K562 (cell line): Measurements from ENCODE around the gene IL15. TPM values are rescaled to one million over a fixed set of nuclear protein-coding genes. Genes with fewer than 3 reads are reported as not detected.

Source experiments
- ATAC-seq: fragments of 200-7000 bp; cut with Tn5 transposase; 3 replicates; pipeline ENCODE4 v1.9.1; 2020; ENCODE audit warnings: moderate library complexity
- BruUV-seq: library from RNA; stranded (reverse); fragments of 400-500 nt; replicated peaks from 2 replicates; lab custom pipeline; 2021; lab: Mats Ljungman, UMichigan
- CTCF ChIA-PET: fragments of 300-600 bp; formaldehyde crosslinking; extraction: SDS; loops from one replicate; lab custom pipeline; 2021; ENCODE audit warnings: low intra/inter-chr PET ratio; lab: Yijun Ruan, JAX
- POLR2A ChIA-PET: fragments of 300-600, 350-650 bp; sonication (Branson Sonifier 250); formaldehyde crosslinking; extraction: SDS; loops from one replicate; lab custom pipeline; 2021; ENCODE audit warnings: antibody characterized with exemption, inconsistent platforms; lab: Yijun Ruan, JAX
- DNase-seq, 4 experiments: peaks; one replicate each; pipeline versions ENCODE4 v3.0.0 to v3.0.0-alpha.2; 2011 to 2018; ENCODE audit warnings: low spot score in 3 of 4, mixed read lengths in 3 of 4; ENCODE audit errors: extremely low read depth in 1 of 4
- FAIRE-seq: peaks from 2 replicates; lab custom pipeline; 2011; peaks lifted over from hg19 to GRCh38; lab: Jason Lieb, UNC
- H2AFZ ChIP-seq: 2 replicates; pipeline ENCODE4 v1.6.0; 2011; ENCODE audit warnings: low read depth, low read length, control low read depth, inconsistent platforms
- H3K27ac ChIP-seq: fragments of 200-600 bp; 3 replicates; pipeline ENCODE4 v1.8.0; 2011; ENCODE audit warnings: low read depth, mild to moderate bottlenecking, control low read depth, inconsistent platforms, low read length, moderate library complexity, mixed read lengths; ENCODE audit errors: extremely low read depth
- H3K27me3 ChIP-seq, 2 experiments: fragments of 300-600 bp in 1 of 2; 2 replicates in 1 of 2; 3 replicates in 1 of 2; pipeline versions ENCODE4 v1.6.0 to v1.8.0; 2011; ENCODE audit warnings: inconsistent platforms in 2 of 2, low read length in 2 of 2, mild to moderate bottlenecking in 1 of 2, mixed read lengths in 1 of 2, moderate library complexity in 1 of 2; ENCODE audit not compliant: control insufficient read depth in 2 of 2, insufficient read depth in 2 of 2
- H3K36me3 ChIP-seq: fragments of 300-600 bp; 3 replicates; pipeline ENCODE4 v1.8.0; 2011; ENCODE audit warnings: mild to moderate bottlenecking, low read length, inconsistent platforms; ENCODE audit not compliant: control insufficient read depth, insufficient read depth
- H3K4me1 ChIP-seq, 2 experiments: fragments of 200-600 bp in 1 of 2; replicated peaks in 1 of 2; 2 replicates in 1 of 2; 3 replicates in 1 of 2; pipeline versions ENCODE4 v1.5.1 to v1.8.0; 2011; ENCODE audit warnings: inconsistent platforms in 2 of 2, low read length in 2 of 2, mild to moderate bottlenecking in 1 of 2, mixed read lengths in 1 of 2, moderate library complexity in 1 of 2; ENCODE audit not compliant: control insufficient read depth in 2 of 2, insufficient read depth in 2 of 2
- H3K4me2 ChIP-seq: 2 replicates; pipeline ENCODE4 v1.6.1; 2011; ENCODE audit warnings: low read length, control low read depth, inconsistent platforms, mixed read lengths; ENCODE audit not compliant: insufficient read depth
- H3K4me3 ChIP-seq: fragments of 200-600 bp; sonication (generic), shearing (Covaris generic); 2 replicates; pipeline ENCODE4 v1.5.1; 2016; ENCODE audit warnings: control low read depth, inconsistent platforms
- H3K79me2 ChIP-seq: fragments of 200-600 bp; 3 replicates; pipeline ENCODE4 v1.8.0; 2011; ENCODE audit warnings: low read length, inconsistent platforms; ENCODE audit not compliant: control insufficient read depth, insufficient read depth
- H3K9ac ChIP-seq, 2 experiments: 2 replicates each; pipeline versions ENCODE4 v1.6.0 to v1.6.1; 2011; ENCODE audit warnings: low read depth in 2 of 2, low read length in 2 of 2, control low read depth in 1 of 2, inconsistent platforms in 1 of 2, mild to moderate bottlenecking in 1 of 2, mixed read lengths in 1 of 2; ENCODE audit not compliant: insufficient read depth in 1 of 2
- H3K9me1 ChIP-seq: one replicate; pipeline ENCODE4 v1.6.0; 2011; ENCODE audit warnings: inconsistent platforms, mild to moderate bottlenecking, low read length, moderate library complexity; ENCODE audit not compliant: control insufficient read depth, insufficient read depth
- H3K9me3 ChIP-seq: replicated peaks from 2 replicates; pipeline ENCODE4 v1.5.1; 2011; ENCODE audit warnings: low read depth, low read length, inconsistent platforms; ENCODE audit not compliant: control insufficient read depth, insufficient read depth
- H4K20me1 ChIP-seq: replicated peaks from 2 replicates; pipeline ENCODE4 v1.6.1; 2011; ENCODE audit warnings: low read length, inconsistent platforms, mixed read lengths; ENCODE audit not compliant: control insufficient read depth, insufficient read depth
- ARHGAP35 ChIP-seq: fragments of 450-650 bp; IDR thresholded peaks from 2 replicates; pipeline ENCODE4 v1.6.1; 2018; ENCODE audit not compliant: partially characterized antibody
- BACH1 ChIP-seq: fragments of 200-800 bp; sonication (Bioruptor generic); IDR thresholded peaks from 2 replicates; pipeline ENCODE4 v1.6.1; 2016; ENCODE audit warnings: missing genetic modification characterization, missing compliant biosample characterization
- JUND ChIP-seq, 2 experiments: IDR thresholded peaks; 2 replicates in 1 of 2; 3 replicates in 1 of 2; pipeline ENCODE4 v1.6.1; 2011; ENCODE audit warnings: borderline replicate concordance in 2 of 2, low read depth in 2 of 2, low read length in 2 of 2, improper control_type of control experiment in 1 of 2, missing biosample characterization in 1 of 2, missing genetic modification characterization in 1 of 2, missing genetic modification reagents in 1 of 2
- NBN ChIP-seq: fragments of 450-650 bp; IDR thresholded peaks from 2 replicates; pipeline ENCODE4 v1.6.1; 2016; ENCODE audit warnings: low read depth, mild to moderate bottlenecking
- PHF20 ChIP-seq: fragments of 450-650 bp; IDR thresholded peaks from 2 replicates; pipeline ENCODE4 v1.6.1; 2018; ENCODE audit not compliant: partially characterized antibody
- PTBP1 ChIP-seq: fragments of 200-400 bp; formaldehyde crosslinking; IDR thresholded peaks from 2 replicates; pipeline ENCODE4 v1.6.1; 2017; ENCODE audit warnings: low read depth, low read length
- PURB ChIP-seq: sonication (generic); formaldehyde crosslinking; IDR thresholded peaks from 2 replicates; pipeline ENCODE4 v1.9.0; 2021; ENCODE audit warnings: low read depth, mild to moderate bottlenecking, missing genetic modification reagents
- SRSF9 ChIP-seq: fragments of 200-400 bp; formaldehyde crosslinking; IDR thresholded peaks from 2 replicates; pipeline ENCODE4 v1.6.1; 2017; ENCODE audit warnings: low read depth, low read length, borderline replicate concordance
- YBX1 ChIP-seq: fragments of 450-650 bp; IDR thresholded peaks from 2 replicates; pipeline ENCODE4 v1.7.1; 2016; ENCODE audit warnings: mild to moderate bottlenecking
- ZC3H11A ChIP-seq: IDR thresholded peaks from 2 replicates; pipeline ENCODE4 v1.6.1; 2012; ENCODE audit warnings: low read depth, low read length, improper control_type of control experiment
- WGBS: fragments of 100-300 bp; shearing (Covaris generic); methylation state at CpG from one replicate; pipeline ENCODE4 v1.1.6; 2016; ENCODE audit warnings: low coverage, mixed read lengths; ENCODE audit not compliant: insufficient coverage; ENCODE audit errors: missing lambda C conversion rate; 5-methylcytosine and 5-hydroxymethylcytosine counted together
- in situ Hi-C: fragments of 300-500 bp; cut with MboI; formaldehyde crosslinking; loops from 4 replicates; pipeline ENCODE4 v1.15.0; 2018; ENCODE audit warnings: inconsistent platforms, mixed read lengths
- intact Hi-C: fragments of 100-400 bp; cut with micrococcal nuclease; formaldehyde crosslinking; loops from 2 replicates; pipeline ENCODE4 v1.14.2; 2022
- polyA plus RNA-seq, 8 experiments: library from polyadenylated mRNA; depleted of rRNA in 4 of 8; stranded (reverse) in 5 of 8; unstranded in 3 of 8; fragments of >200 nt; fragmentation: Nextera tagmentation in 2 of 8; fragmentation: Illumina TruSeq in 1 of 8; extraction: Ambion mirVana in 2 of 8; extraction: Trizol in 1 of 8; gene quantifications; 2 replicates each; pipeline versions ENCODE4 v1.2.1 to v1.2.3, GENCODE V29; 2011 to 2014; ENCODE audit warnings: inconsistent platforms in 1 of 8, missing spikeins in 1 of 8
- total RNA-seq, 7 experiments: library from RNA; depleted of rRNA in 6 of 7; stranded (reverse); fragments of >200 nt in 6 of 7; fragmentation: Illumina TruSeq in 2 of 7; extraction: Trizol in 2 of 7; gene quantifications; 2 replicates each; pipeline versions ENCODE4 v1.2.1 to v1.2.3, GENCODE V29; 2011 to 2021; ENCODE audit warnings: low replicate concordance in 1 of 7
- TF ChIP-seq, protein P1 (sequence below): fragments of 250-450 bp; sonication (Bioruptor Pico); IDR thresholded peaks from 2 replicates; pipeline ENCODE4 v1.4.0; 2020

The IL15 gene
- total and polyA plus RNA-seq, 9 of the 15 experiments (the other 6 are each of a cell fraction or from before 2014, with no cell fraction given) = 0.13 to 0.50 (median 0.34) TPM

DNA sequence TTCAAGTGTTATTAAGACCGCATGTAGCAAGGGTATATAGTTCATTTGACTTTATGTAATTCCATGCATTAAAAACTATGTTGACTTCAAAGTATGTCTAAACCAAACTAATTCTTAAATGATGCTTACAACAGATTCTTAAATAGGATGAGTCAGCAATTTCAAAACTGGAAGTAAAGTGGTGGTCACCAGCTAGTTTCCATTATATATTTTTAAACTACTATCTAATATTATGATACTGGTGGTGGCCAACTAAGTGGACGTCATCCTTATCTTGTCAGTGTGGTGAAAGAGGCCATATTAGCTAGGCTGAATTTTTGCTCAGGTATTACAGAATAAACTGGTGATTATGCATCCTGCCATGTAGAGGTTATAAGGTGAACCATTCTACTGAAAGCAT is 1.2 kb downstream of the IL15 start (continued):
- TF ChIP-seq, protein P1, sequence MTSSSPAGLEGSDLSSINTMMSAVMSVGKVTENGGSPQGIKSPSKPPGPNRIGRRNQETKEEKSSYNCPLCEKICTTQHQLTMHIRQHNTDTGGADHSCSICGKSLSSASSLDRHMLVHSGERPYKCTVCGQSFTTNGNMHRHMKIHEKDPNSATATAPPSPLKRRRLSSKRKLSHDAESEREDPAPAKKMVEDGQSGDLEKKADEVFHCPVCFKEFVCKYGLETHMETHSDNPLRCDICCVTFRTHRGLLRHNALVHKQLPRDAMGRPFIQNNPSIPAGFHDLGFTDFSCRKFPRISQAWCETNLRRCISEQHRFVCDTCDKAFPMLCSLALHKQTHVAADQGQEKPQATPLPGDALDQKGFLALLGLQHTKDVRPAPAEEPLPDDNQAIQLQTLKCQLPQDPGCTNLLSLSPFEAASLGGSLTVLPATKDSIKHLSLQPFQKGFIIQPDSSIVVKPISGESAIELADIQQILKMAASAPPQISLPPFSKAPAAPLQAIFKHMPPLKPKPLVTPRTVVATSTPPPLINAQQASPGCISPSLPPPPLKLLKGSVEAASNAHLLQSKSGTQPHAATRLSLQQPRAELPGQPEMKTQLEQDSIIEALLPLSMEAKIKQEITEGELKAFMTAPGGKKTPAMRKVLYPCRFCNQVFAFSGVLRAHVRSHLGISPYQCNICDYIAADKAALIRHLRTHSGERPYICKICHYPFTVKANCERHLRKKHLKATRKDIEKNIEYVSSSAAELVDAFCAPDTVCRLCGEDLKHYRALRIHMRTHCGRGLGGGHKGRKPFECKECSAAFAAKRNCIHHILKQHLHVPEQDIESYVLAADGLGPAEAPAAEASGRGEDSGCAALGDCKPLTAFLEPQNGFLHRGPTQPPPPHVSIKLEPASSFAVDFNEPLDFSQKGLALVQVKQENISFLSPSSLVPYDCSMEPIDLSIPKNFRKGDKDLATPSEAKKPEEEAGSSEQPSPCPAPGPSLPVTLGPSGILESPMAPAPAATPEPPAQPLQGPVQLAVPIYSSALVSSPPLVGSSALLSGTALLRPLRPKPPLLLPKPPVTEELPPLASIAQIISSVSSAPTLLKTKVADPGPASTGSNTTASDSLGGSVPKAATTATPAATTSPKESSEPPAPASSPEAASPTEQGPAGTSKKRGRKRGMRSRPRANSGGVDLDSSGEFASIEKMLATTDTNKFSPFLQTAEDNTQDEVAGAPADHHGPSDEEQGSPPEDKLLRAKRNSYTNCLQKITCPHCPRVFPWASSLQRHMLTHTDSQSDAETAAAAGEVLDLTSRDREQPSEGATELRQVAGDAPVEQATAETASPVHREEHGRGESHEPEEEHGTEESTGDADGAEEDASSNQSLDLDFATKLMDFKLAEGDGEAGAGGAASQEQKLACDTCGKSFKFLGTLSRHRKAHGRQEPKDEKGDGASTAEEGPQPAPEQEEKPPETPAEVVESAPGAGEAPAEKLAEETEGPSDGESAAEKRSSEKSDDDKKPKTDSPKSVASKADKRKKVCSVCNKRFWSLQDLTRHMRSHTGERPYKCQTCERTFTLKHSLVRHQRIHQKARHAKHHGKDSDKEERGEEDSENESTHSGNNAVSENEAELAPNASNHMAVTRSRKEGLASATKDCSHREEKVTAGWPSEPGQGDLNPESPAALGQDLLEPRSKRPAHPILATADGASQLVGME (CRISPR knock-in tag) = no peak
- no peak for TF ChIP-seq SRSF9

GRCh38 chr4:141638230-141638629 is 1.8 kb downstream of the IL15 start:
- H3K4me1 ChIP-seq = peaks cover 0 to 11% of the 10 kb centered on the region in 2 experiments; a peak in 2 of 5 replicates
- ChIA-PET POLR2A (no interaction called here), CTCF (no interaction called here)
- H3K9me3 ChIP-seq = no peaks in the 10 kb centered on the region
- H3K27ac ChIP-seq = no peak overlapping the region
- TF ChIP-seq PHF20 (no peak), PURB (CRISPR knock-in tag) (no peak), NBN (no peak), JUND (IDR thresholded peaks at IDR 0.05; ENCODE audit: borderline replicate concordance, low read depth, low read length) (no peak), JUND (tag; IDR thresholded peaks at IDR 0.05; ENCODE audit: borderline replicate concordance, low read depth, low read length) (no peak), PTBP1 (no peak), YBX1 (no peak), BACH1 (tag) (no peak), ARHGAP35 (no peak), ZC3H11A (no peak)
- H4K20me1 ChIP-seq = no peaks in the 10 kb centered on the region
- no peak overlapping the region for H3K4me2 ChIP-seq
- no peak for ATAC-seq
- in situ Hi-C loops (no loop called here), intact Hi-C loops (no loop called here)
- H3K9me1 ChIP-seq = no peaks in the 10 kb centered on the region
- H3K27me3 ChIP-seq = no peaks in the 10 kb centered on the region
- H2AFZ ChIP-seq = no peak overlapping the region
- H3K36me3 ChIP-seq = no peaks in the 10 kb centered on the region
- H3K9ac ChIP-seq = no peak overlapping the region
- 0% methylated on average over 2 of the region's 2 CpGs for WGBS
- DNase-seq = no peak
- FAIRE-seq = no peak
- no TSS peak for BruUV-seq
- H3K79me2 ChIP-seq = no peaks in the 10 kb centered on the region
- no peak overlapping the region for H3K4me3 ChIP-seq
